Keratinocyte (primary cell): Measurements from ENCODE around the gene WFIKKN1. TPM values are rescaled to one million over a fixed set of nuclear protein-coding genes. Genes with fewer than 3 reads are reported as not detected.

Experiments used
- DNase-seq: peaks from one replicate; pipeline ENCODE4 v3.0.0-alpha.2; 2011; ENCODE audit warnings: low read depth, missing footprints, low spot score
- FAIRE-seq: peaks from 2 replicates; lab custom pipeline; 2011; peaks lifted over from hg19 to GRCh38; lab: Jason Lieb, UNC
- H2AFZ ChIP-seq: 2 replicates; pipeline ENCODE4 v1.6.0; 2012; ENCODE audit warnings: low read length, control low read depth, inconsistent platforms; ENCODE audit not compliant: control insufficient read depth
- H3K27ac ChIP-seq: 2 replicates; pipeline ENCODE4 v1.5.1; 2011; ENCODE audit warnings: low read length; ENCODE audit not compliant: control insufficient read depth, insufficient read depth
- H3K27me3 ChIP-seq: 3 replicates; pipeline ENCODE4 v1.6.0; 2011; ENCODE audit warnings: low read length; ENCODE audit not compliant: control insufficient read depth, insufficient read depth; ENCODE audit errors: extremely low read depth
- H3K36me3 ChIP-seq, 2 experiments: 2 replicates in 1 of 2; 3 replicates in 1 of 2; pipeline ENCODE4 v1.5.1; 2011; ENCODE audit warnings: low read length in 2 of 2, mild to moderate bottlenecking in 1 of 2; ENCODE audit not compliant: control insufficient read depth in 2 of 2, insufficient read depth in 2 of 2; ENCODE audit errors: extremely low read depth in 1 of 2
- H3K4me1 ChIP-seq: 3 replicates; pipeline ENCODE4 v1.5.1; 2011; ENCODE audit warnings: low read length; ENCODE audit not compliant: control insufficient read depth, insufficient read depth; ENCODE audit errors: extremely low read depth
- H3K4me2 ChIP-seq: 3 replicates; pipeline ENCODE4 v1.6.0; 2011; ENCODE audit warnings: low read depth, low read length; ENCODE audit not compliant: control insufficient read depth, insufficient read depth; ENCODE audit errors: extremely low read depth
- H3K4me3 ChIP-seq, 3 experiments: fragments of 200-600 bp in 1 of 3; sonication (generic) in 1 of 3; 2 replicates in 2 of 3; 3 replicates in 1 of 3; pipeline ENCODE4 v1.5.1; 2011 to 2016; ENCODE audit warnings: low read length in 3 of 3, mild to moderate bottlenecking in 3 of 3, control low read depth in 2 of 3, inconsistent platforms in 1 of 3, low read depth in 1 of 3, mixed read lengths in 1 of 3, mixed run types in 1 of 3, moderate library complexity in 1 of 3; ENCODE audit not compliant: control insufficient read depth in 2 of 3, insufficient read depth in 2 of 3; ENCODE audit errors: extremely low read depth in 1 of 3
- H3K79me2 ChIP-seq: 2 replicates; pipeline ENCODE4 v1.6.0; 2012; ENCODE audit warnings: low read length; ENCODE audit not compliant: control insufficient read depth, insufficient read depth
- H3K9ac ChIP-seq: 3 replicates; pipeline ENCODE4 v1.6.0; 2011; ENCODE audit warnings: low read length; ENCODE audit not compliant: control insufficient read depth, insufficient read depth; ENCODE audit errors: extremely low read depth
- H3K9me1 ChIP-seq: 3 replicates; pipeline ENCODE4 v1.6.0; 2011; ENCODE audit warnings: low read length; ENCODE audit not compliant: control insufficient read depth, insufficient read depth; ENCODE audit errors: extremely low read depth
- H3K9me3 ChIP-seq: 2 replicates; pipeline ENCODE4 v1.5.1; 2012; ENCODE audit warnings: low read depth, low read length; ENCODE audit not compliant: control insufficient read depth
- H4K20me1 ChIP-seq: 3 replicates; pipeline ENCODE4 v1.6.0; 2011; ENCODE audit warnings: low read length; ENCODE audit not compliant: control insufficient read depth, insufficient read depth; ENCODE audit errors: extremely low read depth
- EZH2 ChIP-seq: IDR thresholded peaks from one replicate; pipeline ENCODE4 v1.6.1; 2012; ENCODE audit warnings: inconsistent platforms, mild to moderate bottlenecking, low read length, moderate library complexity
- dilution Hi-C: fragments of 300-500 bp; cut with MboI; formaldehyde crosslinking; loops from one replicate; pipeline ENCODE4 v1.7.0; 2020; ENCODE audit warnings: low sequenced_read_pairs; ENCODE audit not compliant: extremely low pct_ligation_motif_present
- polyA plus RNA-seq, 5 experiments: library from polyadenylated mRNA; depleted of rRNA in 3 of 5; stranded (reverse) in 3 of 5; stranded (forward) in 1 of 5; unstranded in 1 of 5; fragments of >200 nt; gene quantifications; 1 replicate in 1 of 5; 2 replicates in 3 of 5; 3 replicates in 1 of 5; pipeline versions ENCODE4 v1.2.1 to v1.2.3, GENCODE V29; 2011 to 2012; ENCODE audit warnings: missing spikeins in 2 of 5, low read depth in 1 of 5, low replicate concordance in 1 of 5
- TF ChIP-seq, protein P1 (sequence below), 3 experiments: IDR thresholded peaks in 1 of 3; conservative IDR thresholded peaks in 1 of 3; optimal IDR thresholded peaks in 1 of 3; 2 replicates in 2 of 3; 3 replicates in 1 of 3; pipeline versions ENCODE3 to v1.5.1; 2011; ENCODE audit warnings: low read length in 3 of 3, mild to moderate bottlenecking in 3 of 3, moderate library complexity in 2 of 3, control low read depth in 1 of 3, inconsistent platforms in 1 of 3; ENCODE audit not compliant: insufficient read depth in 2 of 3; ENCODE audit errors: extremely low read depth in 1 of 3

Gene WFIKKN1
- polyA plus RNA-seq, 1 donor (not counting 4 experiments of a cell fraction or from before 2014, with no cell fraction given), result not detected

GRCh38 chr16:651844-652243 lies 21.1 kb downstream of the WFIKKN1 start:
- Histone ChIP-seq H3K4me1 (peaks cover 11% of the 10 kb centered on the region), H3K9ac (no peak overlapping the region), H3K36me3 (peaks cover 6 to 7% of the 10 kb centered on the region in 2 experiments), H3K4me2 (no peak overlapping the region), H3K27me3 (no peaks in the 10 kb centered on the region), H2AFZ (no peak overlapping the region), H3K9me3 (no peaks in the 10 kb centered on the region), H4K20me1 (no peaks in the 10 kb centered on the region), H3K79me2 (peaks cover 6% of the 10 kb centered on the region), H3K9me1 (no peaks in the 10 kb centered on the region), H3K27ac (no peak overlapping the region), H3K4me3 (no peak overlapping the region)
- FAIRE-seq (no peak), DNase-seq (no peak)
- dilution Hi-C loops, result no loop called here
- TF ChIP-seq, protein P1, sequence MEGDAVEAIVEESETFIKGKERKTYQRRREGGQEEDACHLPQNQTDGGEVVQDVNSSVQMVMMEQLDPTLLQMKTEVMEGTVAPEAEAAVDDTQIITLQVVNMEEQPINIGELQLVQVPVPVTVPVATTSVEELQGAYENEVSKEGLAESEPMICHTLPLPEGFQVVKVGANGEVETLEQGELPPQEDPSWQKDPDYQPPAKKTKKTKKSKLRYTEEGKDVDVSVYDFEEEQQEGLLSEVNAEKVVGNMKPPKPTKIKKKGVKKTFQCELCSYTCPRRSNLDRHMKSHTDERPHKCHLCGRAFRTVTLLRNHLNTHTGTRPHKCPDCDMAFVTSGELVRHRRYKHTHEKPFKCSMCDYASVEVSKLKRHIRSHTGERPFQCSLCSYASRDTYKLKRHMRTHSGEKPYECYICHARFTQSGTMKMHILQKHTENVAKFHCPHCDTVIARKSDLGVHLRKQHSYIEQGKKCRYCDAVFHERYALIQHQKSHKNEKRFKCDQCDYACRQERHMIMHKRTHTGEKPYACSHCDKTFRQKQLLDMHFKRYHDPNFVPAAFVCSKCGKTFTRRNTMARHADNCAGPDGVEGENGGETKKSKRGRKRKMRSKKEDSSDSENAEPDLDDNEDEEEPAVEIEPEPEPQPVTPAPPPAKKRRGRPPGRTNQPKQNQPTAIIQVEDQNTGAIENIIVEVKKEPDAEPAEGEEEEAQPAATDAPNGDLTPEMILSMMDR (optimal IDR thresholded peaks at IDR 0.05 in 1 of 3, IDR thresholded peaks at IDR 0.05 in 1 of 3, conservative IDR thresholded peaks at IDR 0.05 in 1 of 3; ENCODE audit: extremely low read depth in 1 of 3, insufficient read depth in 2 of 3, low read length in 3 of 3), result no peak
- TF ChIP-seq EZH2, result no peak

GRCh38 chr16:652454-653305 lies 21.9 kb downstream of the WFIKKN1 start:
- Histone ChIP-seq H3K4me2 (no peak overlapping the region), H3K9ac (no peak overlapping the region), H3K27me3 (no peaks in the 10 kb centered on the region), H3K9me1 (no peaks in the 10 kb centered on the region), H3K9me3 (no peaks in the 10 kb centered on the region), H4K20me1 (no peaks in the 10 kb centered on the region), H3K36me3 (peaks cover 6 to 7% of the 10 kb centered on the region in 2 experiments), H3K4me1 (peaks cover 11% of the 10 kb centered on the region), H2AFZ (no peak overlapping the region), H3K79me2 (peaks cover 4% of the 10 kb centered on the region), H3K4me3 (no peak overlapping the region), H3K27ac (no peak overlapping the region)
- dilution Hi-C loops, result no loop called here
- TF ChIP-seq, protein P1 (optimal IDR thresholded peaks at IDR 0.05 in 1 of 3, IDR thresholded peaks at IDR 0.05 in 1 of 3, conservative IDR thresholded peaks at IDR 0.05 in 1 of 3; ENCODE audit: extremely low read depth in 1 of 3, insufficient read depth in 2 of 3, low read length in 3 of 3), result no peak
- no peak for TF ChIP-seq EZH2
- no peak for DNase-seq
- FAIRE-seq, result no peak
